ENCODE measurements around the gene PDHB. TPM values are rescaled to one million over a fixed set of nuclear protein-coding genes. Genes with fewer than 3 reads are reported as not detected.

Gene PDHB
- total RNA-seq (69.3 and 69.9 TPM in 2 replicates), polyA plus RNA-seq (135 and 201 TPM in 2 replicates), polyA minus RNA-seq (ENCODE audit: low replicate concordance) (44.5 and 80.8 TPM in 2 replicates)
- 106 and 131 TPM in 2 replicates for polyA plus RNA-seq (2012)

- peak; percentile 87 for DNase-seq (ENCODE audit: low read depth in 2 of 2)
- Histone ChIP-seq H3K79me2 (ENCODE audit: control insufficient read depth, insufficient read depth, low read length) (peaks cover 20% of the 10 kb centered on the region), H3K36me3 (ENCODE audit: control insufficient read depth, insufficient read depth, low read length) (peaks cover 9% of the 10 kb centered on the region), H3K4me1 (ENCODE audit: control insufficient read depth, extremely low read depth, insufficient read depth, low read length) (peaks cover 16% of the 10 kb centered on the region), H2AFZ (ENCODE audit: low read length) (peak within 1 kb of the TSS; percentile 96), H3K9ac (ENCODE audit: insufficient read depth, low read length) (peak within 1 kb of the TSS; percentile 89), H3K4me3 (replicated peaks in 1 of 4; ENCODE audit: control extremely low read depth in 1 of 4, insufficient read depth in 1 of 4, low read depth in 3 of 4, low read length in 4 of 4) (peak within 1 kb of the TSS; percentile 73 to 96 (median 88)), H3K9me3 (ENCODE audit: control insufficient read depth, insufficient read depth, low read depth, low read length) (no peaks in the 10 kb centered on the region), H3K4me2 (ENCODE audit: extremely low read depth, insufficient read depth, low read length) (peak within 1 kb of the TSS; percentile 91), H3K27me3 (ENCODE audit: control insufficient read depth, insufficient read depth, low read length) (no peaks in the 10 kb centered on the region), H4K20me1 (ENCODE audit: control insufficient read depth, extremely low read depth, insufficient read depth, low read length) (no peaks in the 10 kb centered on the region), H3K27ac (ENCODE audit: insufficient read depth, low read length) (peak within 1 kb of the TSS; percentile 89)
- TF ChIP-seq EZH2 (IDR thresholded peaks at IDR 0.05; ENCODE audit: low read length, missing control alignments) = no peak
Measured at GRCh38 chr3:58433400-58434167, at the start of gene PDHB. TSS of gene PDHB (minus strand) at chr3:58433832. CDS start at chr3:58433809, 23 bp downstream.

- TF ChIP-seq, protein P1, sequence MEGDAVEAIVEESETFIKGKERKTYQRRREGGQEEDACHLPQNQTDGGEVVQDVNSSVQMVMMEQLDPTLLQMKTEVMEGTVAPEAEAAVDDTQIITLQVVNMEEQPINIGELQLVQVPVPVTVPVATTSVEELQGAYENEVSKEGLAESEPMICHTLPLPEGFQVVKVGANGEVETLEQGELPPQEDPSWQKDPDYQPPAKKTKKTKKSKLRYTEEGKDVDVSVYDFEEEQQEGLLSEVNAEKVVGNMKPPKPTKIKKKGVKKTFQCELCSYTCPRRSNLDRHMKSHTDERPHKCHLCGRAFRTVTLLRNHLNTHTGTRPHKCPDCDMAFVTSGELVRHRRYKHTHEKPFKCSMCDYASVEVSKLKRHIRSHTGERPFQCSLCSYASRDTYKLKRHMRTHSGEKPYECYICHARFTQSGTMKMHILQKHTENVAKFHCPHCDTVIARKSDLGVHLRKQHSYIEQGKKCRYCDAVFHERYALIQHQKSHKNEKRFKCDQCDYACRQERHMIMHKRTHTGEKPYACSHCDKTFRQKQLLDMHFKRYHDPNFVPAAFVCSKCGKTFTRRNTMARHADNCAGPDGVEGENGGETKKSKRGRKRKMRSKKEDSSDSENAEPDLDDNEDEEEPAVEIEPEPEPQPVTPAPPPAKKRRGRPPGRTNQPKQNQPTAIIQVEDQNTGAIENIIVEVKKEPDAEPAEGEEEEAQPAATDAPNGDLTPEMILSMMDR (conservative IDR thresholded peaks at IDR 0.05 in 1 of 2, IDR thresholded peaks at IDR 0.05 in 1 of 2; ENCODE audit: low read depth in 1 of 2, low read length in 2 of 2) = no peak
- no peak for TF ChIP-seq EZH2 (IDR thresholded peaks at IDR 0.05; ENCODE audit: low read length, missing control alignments)
- Histone ChIP-seq H2AFZ (ENCODE audit: low read length) (no peak overlapping the region), H3K9ac (ENCODE audit: insufficient read depth, low read length) (no peak overlapping the region), H3K27me3 (ENCODE audit: control insufficient read depth, insufficient read depth, low read length) (peaks cover 3% of the 10 kb centered on the region), H4K20me1 (ENCODE audit: control insufficient read depth, extremely low read depth, insufficient read depth, low read length) (no peaks in the 10 kb centered on the region), H3K4me1 (ENCODE audit: control insufficient read depth, extremely low read depth, insufficient read depth, low read length) (peaks cover 7% of the 10 kb centered on the region), H3K9me3 (ENCODE audit: control insufficient read depth, insufficient read depth, low read depth, low read length) (no peaks in the 10 kb centered on the region), H3K27ac (ENCODE audit: insufficient read depth, low read length) (no peak overlapping the region), H3K4me2 (ENCODE audit: extremely low read depth, insufficient read depth, low read length) (no peak overlapping the region), H3K4me3 (replicated peaks in 1 of 4; ENCODE audit: control extremely low read depth in 1 of 4, insufficient read depth in 1 of 4, low read depth in 3 of 4, low read length in 4 of 4) (no peak overlapping the region), H3K79me2 (ENCODE audit: control insufficient read depth, insufficient read depth, low read length) (no peaks in the 10 kb centered on the region), H3K36me3 (ENCODE audit: control insufficient read depth, insufficient read depth, low read length) (no peaks in the 10 kb centered on the region)
- DNase-seq (ENCODE audit: low read depth in 2 of 2) = no peak
Measured at GRCh38 chr3:58482917-58483636, 49.4 kb upstream of the PDHB start.

DNA sequence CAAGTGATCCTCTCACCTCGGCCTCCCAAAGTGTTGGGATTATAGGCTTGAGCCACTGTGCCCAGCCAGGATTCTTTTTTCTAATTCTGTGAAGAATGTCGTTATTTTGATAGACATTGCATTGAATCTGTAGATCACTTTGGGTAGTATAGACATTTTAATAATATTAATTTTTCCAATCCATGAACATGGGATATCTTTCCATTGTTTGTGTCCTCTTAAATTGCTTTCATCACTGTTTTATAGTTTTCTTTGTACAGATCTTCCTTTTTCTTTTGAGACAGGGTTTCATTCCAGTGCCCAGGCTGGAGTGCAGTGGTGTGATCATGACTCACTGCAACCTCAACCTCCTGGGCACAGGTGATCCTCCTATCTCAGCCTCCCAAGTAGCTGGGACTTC lies 46.7 kb upstream of the PDHB start:
- H3K4me1 ChIP-seq (ENCODE audit: control insufficient read depth, extremely low read depth, insufficient read depth, low read length) = no peaks in the 10 kb centered on the region
- DNase-seq (ENCODE audit: low read depth in 2 of 2) = no peak

More for the DNA sequence above, 46.7 kb upstream of the PDHB start:
- Histone ChIP-seq H3K9ac (ENCODE audit: insufficient read depth, low read length) (no peak overlapping the region), H3K79me2 (ENCODE audit: control insufficient read depth, insufficient read depth, low read length) (no peaks in the 10 kb centered on the region), H4K20me1 (ENCODE audit: control insufficient read depth, extremely low read depth, insufficient read depth, low read length) (no peaks in the 10 kb centered on the region), H3K36me3 (ENCODE audit: control insufficient read depth, insufficient read depth, low read length) (no peaks in the 10 kb centered on the region), H3K4me2 (ENCODE audit: extremely low read depth, insufficient read depth, low read length) (no peak overlapping the region), H3K27ac (ENCODE audit: insufficient read depth, low read length) (no peak overlapping the region), H3K4me3 (replicated peaks in 1 of 4; ENCODE audit: control extremely low read depth in 1 of 4, insufficient read depth in 1 of 4, low read depth in 3 of 4, low read length in 4 of 4) (no peak overlapping the region), H3K27me3 (ENCODE audit: control insufficient read depth, insufficient read depth, low read length) (peaks cover 3% of the 10 kb centered on the region), H2AFZ (ENCODE audit: low read length) (no peak overlapping the region), H3K9me3 (ENCODE audit: control insufficient read depth, insufficient read depth, low read depth, low read length) (no peaks in the 10 kb centered on the region)
- TF ChIP-seq, protein P1 (conservative IDR thresholded peaks at IDR 0.05 in 1 of 2, IDR thresholded peaks at IDR 0.05 in 1 of 2; ENCODE audit: low read depth in 1 of 2, low read length in 2 of 2) = no peak
- no peak for TF ChIP-seq EZH2 (IDR thresholded peaks at IDR 0.05; ENCODE audit: low read length, missing control alignments)
